Measurements from ENCODE around the gene HELZ2. TPM values are rescaled to one million over a fixed set of nuclear protein-coding genes. Genes with fewer than 3 reads are reported as not detected.

HELZ2 gene
- polyA plus RNA-seq, 3 donors, result 3.0 to 15.5 (median 3.3) TPM

- TF ChIP-seq, protein P1, sequence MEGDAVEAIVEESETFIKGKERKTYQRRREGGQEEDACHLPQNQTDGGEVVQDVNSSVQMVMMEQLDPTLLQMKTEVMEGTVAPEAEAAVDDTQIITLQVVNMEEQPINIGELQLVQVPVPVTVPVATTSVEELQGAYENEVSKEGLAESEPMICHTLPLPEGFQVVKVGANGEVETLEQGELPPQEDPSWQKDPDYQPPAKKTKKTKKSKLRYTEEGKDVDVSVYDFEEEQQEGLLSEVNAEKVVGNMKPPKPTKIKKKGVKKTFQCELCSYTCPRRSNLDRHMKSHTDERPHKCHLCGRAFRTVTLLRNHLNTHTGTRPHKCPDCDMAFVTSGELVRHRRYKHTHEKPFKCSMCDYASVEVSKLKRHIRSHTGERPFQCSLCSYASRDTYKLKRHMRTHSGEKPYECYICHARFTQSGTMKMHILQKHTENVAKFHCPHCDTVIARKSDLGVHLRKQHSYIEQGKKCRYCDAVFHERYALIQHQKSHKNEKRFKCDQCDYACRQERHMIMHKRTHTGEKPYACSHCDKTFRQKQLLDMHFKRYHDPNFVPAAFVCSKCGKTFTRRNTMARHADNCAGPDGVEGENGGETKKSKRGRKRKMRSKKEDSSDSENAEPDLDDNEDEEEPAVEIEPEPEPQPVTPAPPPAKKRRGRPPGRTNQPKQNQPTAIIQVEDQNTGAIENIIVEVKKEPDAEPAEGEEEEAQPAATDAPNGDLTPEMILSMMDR (IDR thresholded peaks at IDR 0.05), result no peak
- no peak overlapping the region for H3K27ac Mint-ChIP-seq
- H3K79me2 ChIP-seq (ENCODE audit: insufficient read depth, low read length), result peaks cover 62% of the 10 kb centered on the region
- H3K4me3 ChIP-seq (replicated peaks in 1 of 3; ENCODE audit: low read depth in 2 of 3, low read length in 3 of 3), result no peak overlapping the region
- H3K4me1 Mint-ChIP-seq, result peaks cover 4% of the 10 kb centered on the region
- peaks cover 33 to 49% of the 10 kb centered on the region in 2 donors for H3K36me3 ChIP-seq (replicated peaks in 1 of 2; ENCODE audit: control insufficient read depth in 1 of 2, insufficient read depth in 2 of 2, low read length in 2 of 2)
- H3K9ac ChIP-seq (ENCODE audit: insufficient read depth, low read length, poor library complexity, severe bottlenecking), result no peak overlapping the region
- peaks cover 0 to 3% (median 2%) of the 10 kb centered on the region in 3 donors for H3K27me3 Mint-ChIP-seq (ENCODE audit: low read depth in 3 of 3)
- no peaks in the 10 kb centered on the region for H3K9me3 ChIP-seq (replicated peaks in 1 of 2; ENCODE audit: control insufficient read depth in 1 of 2, insufficient read depth in 1 of 2, low read length in 2 of 2)
- H4K20me1 ChIP-seq (ENCODE audit: insufficient read depth, low read length), result peaks cover 40% of the 10 kb centered on the region
- peaks cover 0 to 6% (median 4%) of the 10 kb centered on the region in 7 donors for H3K9me3 Mint-ChIP-seq
- no peak for DNase-seq
- H3K27me3 ChIP-seq (ENCODE audit: control insufficient read depth in 2 of 2, insufficient read depth in 2 of 2, low read length in 2 of 2), result no peaks in the 10 kb centered on the region
- no peaks in the 10 kb centered on the region for H3K4me1 ChIP-seq (ENCODE audit: control insufficient read depth in 1 of 2, insufficient read depth in 2 of 2, low read length in 2 of 2)
- peaks cover 61 to 79% of the 10 kb centered on the region in 2 donors for H3K36me3 Mint-ChIP-seq
- no peak overlapping the region for H3K4me2 ChIP-seq (replicated peaks; ENCODE audit: extremely low read depth, low read length, poor library complexity, severe bottlenecking)
- no peak overlapping the region for H3K4me3 Mint-ChIP-seq
- H3K27ac ChIP-seq (ENCODE audit: low read depth in 1 of 2, low read length in 2 of 2), result no peak overlapping the region
- intact Hi-C loops (cut with micrococcal nuclease), result no loop called here
- 97% methylated on average over 13 of the region's 13 CpGs for WGBS (ENCODE audit: insufficient coverage)
- H2AFZ ChIP-seq (ENCODE audit: insufficient read depth, low read depth, low read length, poor library complexity, severe bottlenecking), result no peak overlapping the region
These were observed 45.5 kb upstream of the HELZ2 start for GRCh38 chr20:63619505-63619904.

- Mint-ChIP-seq H3K4me3 (no peak overlapping the region), H3K36me3 (peaks cover 61 to 81% of the 10 kb centered on the region in 2 donors), H3K27ac (no peak overlapping the region), H3K4me1 (peaks cover 2% of the 10 kb centered on the region), H3K27me3 (ENCODE audit: low read depth in 3 of 3) (peaks cover 0 to 3% (median 2%) of the 10 kb centered on the region in 3 donors), H3K9me3 (peaks cover 0 to 9% (median 6%) of the 10 kb centered on the region in 7 donors)
- H3K4me1 ChIP-seq (ENCODE audit: control insufficient read depth in 1 of 2, insufficient read depth in 2 of 2, low read length in 2 of 2), result no peaks in the 10 kb centered on the region
- H2AFZ ChIP-seq (ENCODE audit: insufficient read depth, low read depth, low read length, poor library complexity, severe bottlenecking), result no peak overlapping the region
- H3K36me3 ChIP-seq (replicated peaks in 1 of 2; ENCODE audit: control insufficient read depth in 1 of 2, insufficient read depth in 2 of 2, low read length in 2 of 2), result peaks cover 33 to 50% of the 10 kb centered on the region in 2 donors
- no peak overlapping the region for H3K4me3 ChIP-seq (replicated peaks in 1 of 3; ENCODE audit: low read depth in 2 of 3, low read length in 3 of 3)
- no peak for DNase-seq
- H3K27ac ChIP-seq (ENCODE audit: low read depth in 1 of 2, low read length in 2 of 2), result no peak overlapping the region
- no peaks in the 10 kb centered on the region for H3K9me3 ChIP-seq (replicated peaks in 1 of 2; ENCODE audit: control insufficient read depth in 1 of 2, insufficient read depth in 1 of 2, low read length in 2 of 2)
- no peak overlapping the region for H3K9ac ChIP-seq (ENCODE audit: insufficient read depth, low read length, poor library complexity, severe bottlenecking)
- H4K20me1 ChIP-seq (ENCODE audit: insufficient read depth, low read length), result peaks cover 40% of the 10 kb centered on the region
- intact Hi-C loops (cut with micrococcal nuclease), result no loop called here
- no peak overlapping the region for H3K4me2 ChIP-seq (replicated peaks; ENCODE audit: extremely low read depth, low read length, poor library complexity, severe bottlenecking)
- TF ChIP-seq, protein P1 (IDR thresholded peaks at IDR 0.05), result no peak
- no peaks in the 10 kb centered on the region for H3K27me3 ChIP-seq (ENCODE audit: control insufficient read depth in 2 of 2, insufficient read depth in 2 of 2, low read length in 2 of 2)
- WGBS (ENCODE audit: insufficient coverage), result 98% methylated on average over 16 of the region's 16 CpGs
- peaks cover 59% of the 10 kb centered on the region for H3K79me2 ChIP-seq (ENCODE audit: insufficient read depth, low read length)
These were observed 45.0 kb upstream of the HELZ2 start for GRCh38 chr20:63619086-63619485.

All from CD14-positive monocyte (primary cell).